ENCODE data around the gene OPTC.
A peak's percentile ranks its signal among the peaks of the same experiment; 100 is the strongest.

The OPTC gene

DNA sequence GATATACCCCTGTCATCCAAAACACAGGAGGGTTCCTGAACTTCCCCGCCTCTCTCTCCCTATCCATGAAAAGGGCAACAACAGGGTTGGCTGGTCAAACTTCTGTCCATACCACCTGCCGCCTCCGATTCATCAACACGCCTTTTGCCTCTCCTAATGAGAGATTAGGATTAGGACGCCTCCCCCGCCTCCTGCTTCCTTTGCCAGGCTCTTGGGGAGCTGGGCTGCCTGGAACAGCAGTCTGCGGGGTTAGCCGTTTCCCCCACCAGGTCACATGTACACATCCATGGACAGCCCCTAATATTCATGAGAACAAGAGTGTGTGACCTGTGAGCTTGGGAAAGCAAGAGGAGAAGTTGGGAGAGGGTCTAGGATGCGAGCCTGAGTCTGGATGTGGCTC is 2.3 kb upstream of the OPTC start:
- no peak for DNase-seq (ENCODE audit: low spot score)

DNA sequence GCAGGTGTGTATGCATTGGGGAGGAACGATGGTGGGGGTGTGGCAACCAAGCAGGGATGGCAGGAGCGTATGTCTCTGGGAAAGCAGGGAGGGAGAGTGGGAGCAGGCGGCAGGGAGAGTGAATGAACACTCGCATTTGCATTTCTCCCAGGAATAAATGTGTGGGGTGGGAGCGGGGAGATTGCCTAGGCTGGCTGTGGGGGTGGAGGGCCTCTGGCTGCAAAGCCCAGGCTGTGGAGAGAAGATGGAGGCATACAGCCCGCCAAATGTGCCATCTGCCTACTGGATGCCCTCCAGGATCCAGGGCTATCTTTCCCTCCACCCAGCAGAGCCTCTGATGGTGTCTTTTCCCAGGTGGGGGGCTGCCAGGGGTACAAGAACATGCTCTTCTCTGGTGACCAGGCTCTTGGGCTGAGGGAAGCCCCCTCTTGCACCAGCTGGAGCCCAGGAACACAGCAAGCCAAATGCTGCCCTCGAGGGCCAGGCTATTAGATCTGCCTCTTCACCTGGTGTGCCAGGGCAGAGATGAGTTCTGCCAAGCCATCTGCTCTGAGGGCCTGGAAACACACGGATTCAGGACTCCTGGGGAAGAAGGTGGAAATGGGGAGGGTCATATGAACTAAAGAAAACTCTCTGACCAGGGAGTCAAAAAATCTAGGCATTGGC is 1.7 kb upstream of the OPTC start:
- no peak for DNase-seq (ENCODE audit: low spot score)

DNA sequence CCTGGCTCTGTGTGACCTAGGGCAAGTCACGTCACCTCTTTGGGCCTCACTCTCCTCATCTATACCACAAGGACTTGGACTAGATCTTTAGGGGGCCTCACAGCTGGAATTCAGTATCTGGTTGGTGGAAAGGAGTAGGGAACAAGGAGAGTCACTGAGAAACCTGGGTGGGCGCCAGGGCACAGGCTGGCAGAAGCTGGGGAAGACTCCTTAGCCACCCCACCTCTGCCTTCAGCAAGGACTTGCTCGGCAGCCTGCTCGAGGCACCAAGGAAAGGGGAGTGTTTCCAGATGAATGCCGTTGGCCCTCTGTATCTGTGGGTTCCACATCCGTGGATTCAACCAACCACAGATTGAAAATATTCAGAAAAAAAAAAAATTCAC is 1.2 kb upstream of the OPTC start:
- no peak for DNase-seq (ENCODE audit: low spot score)

DNA sequence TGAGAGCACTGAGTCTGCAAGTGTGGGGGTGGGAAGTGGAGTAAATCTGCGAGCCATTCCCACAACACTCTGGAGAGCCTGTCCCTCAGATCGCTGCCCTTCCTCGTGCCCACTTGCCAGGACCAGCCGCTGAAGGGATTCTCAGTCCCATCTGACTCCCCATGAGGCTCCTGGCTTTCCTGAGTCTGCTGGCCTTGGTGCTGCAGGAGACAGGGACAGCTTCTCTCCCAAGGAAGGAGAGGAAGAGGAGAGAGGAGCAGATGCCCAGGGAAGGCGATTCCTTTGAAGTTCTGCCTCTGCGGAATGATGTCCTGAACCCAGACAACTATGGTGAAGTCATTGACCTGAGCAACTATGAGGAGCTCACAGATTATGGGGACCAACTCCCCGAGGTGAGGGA is 1.9 kb downstream of the OPTC start:
- DNase-seq (ENCODE audit: low spot score), result no peak

DNA sequence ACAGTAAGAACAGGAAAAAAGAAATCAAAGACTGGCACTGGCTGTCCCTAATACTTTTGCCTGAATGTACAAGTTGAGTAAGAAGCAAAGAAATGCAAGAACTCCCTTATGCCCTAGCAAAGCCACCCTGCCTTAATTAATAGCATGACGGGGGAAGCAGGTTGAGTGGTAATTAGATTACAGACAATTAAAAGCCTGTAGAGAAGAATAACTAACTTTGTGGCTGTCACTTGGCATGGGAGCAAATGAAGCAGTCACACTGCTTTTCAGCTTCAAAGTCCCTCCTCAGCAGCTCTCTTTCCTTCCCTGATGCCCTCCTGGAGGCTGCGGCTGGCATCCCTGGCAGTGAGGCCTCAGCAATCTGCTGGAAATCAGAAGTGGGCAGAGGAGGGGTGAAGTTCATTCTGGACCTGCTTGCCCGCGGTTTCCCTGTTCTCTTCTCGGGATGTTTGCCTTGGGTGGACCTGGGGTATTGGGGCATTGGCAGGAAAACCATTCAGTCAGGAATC is 3.4 kb downstream of the OPTC start:
- DNase-seq (ENCODE audit: low spot score), result no peak

DNA sequence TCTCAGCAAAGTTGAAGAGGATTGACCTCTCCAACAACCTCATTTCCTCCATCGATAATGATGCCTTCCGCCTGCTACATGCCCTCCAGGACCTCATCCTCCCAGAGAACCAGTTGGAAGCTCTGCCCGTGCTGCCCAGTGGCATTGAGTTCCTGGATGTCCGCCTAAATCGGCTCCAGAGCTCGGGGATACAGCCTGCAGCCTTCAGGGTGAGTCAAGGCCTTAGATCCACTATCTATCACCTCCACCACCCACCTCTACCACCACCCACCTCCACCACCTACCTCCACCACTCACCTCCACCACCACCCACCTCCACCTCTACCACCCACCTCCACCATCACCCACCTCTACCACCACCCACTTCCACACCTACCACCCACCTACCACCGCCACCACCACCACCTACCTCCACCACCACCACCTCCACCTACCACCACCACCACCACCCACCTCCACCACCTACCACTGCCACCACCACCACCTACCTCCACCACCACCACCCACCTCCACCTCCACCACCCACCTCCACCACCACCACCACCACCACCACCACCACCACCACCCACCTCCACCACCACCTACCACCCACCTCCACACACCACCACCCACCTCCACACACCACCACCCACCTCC is 5.8 kb downstream of the OPTC start:
- DNase-seq (ENCODE audit: low spot score), result no peak

DNA sequence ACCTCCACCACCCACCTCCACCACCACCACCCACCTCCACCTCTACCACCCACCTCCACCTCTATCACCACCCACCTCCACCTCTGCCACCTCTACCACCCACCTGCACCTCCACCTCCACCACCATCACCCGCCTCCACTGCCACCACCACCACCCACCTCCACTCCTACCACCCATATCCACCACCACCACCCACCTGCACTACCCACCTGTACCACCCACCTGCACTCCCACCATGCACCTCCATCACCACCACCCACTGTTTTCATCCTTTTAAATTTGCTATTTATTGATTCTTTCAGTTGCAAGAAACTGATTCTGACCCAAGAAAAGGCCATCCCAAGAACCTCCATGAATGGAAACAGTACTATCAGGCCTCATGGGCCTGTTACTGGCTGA is 6.3 kb downstream of the OPTC start:
- no peak for DNase-seq (ENCODE audit: low spot score)

DNA sequence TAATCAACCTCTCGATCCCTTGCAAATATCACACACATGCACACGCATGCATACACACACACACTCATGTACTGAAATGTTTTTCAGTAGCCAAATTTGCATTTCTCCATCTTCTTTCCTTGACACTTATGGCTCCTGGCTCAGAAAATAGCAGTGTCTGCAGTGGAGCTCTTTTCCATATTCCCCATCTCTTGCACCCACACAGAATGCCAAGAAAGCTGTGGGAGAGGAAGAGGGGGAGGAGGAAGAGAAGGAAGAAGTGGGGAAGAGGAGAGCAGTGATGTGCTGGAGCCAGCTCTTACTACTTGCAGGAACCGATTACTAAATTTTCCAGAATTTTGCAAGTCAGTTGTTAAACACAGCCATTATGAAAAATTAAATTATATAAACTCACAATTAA is 9.9 kb downstream of the OPTC start:
- no peak for DNase-seq (ENCODE audit: low spot score)

DNA sequence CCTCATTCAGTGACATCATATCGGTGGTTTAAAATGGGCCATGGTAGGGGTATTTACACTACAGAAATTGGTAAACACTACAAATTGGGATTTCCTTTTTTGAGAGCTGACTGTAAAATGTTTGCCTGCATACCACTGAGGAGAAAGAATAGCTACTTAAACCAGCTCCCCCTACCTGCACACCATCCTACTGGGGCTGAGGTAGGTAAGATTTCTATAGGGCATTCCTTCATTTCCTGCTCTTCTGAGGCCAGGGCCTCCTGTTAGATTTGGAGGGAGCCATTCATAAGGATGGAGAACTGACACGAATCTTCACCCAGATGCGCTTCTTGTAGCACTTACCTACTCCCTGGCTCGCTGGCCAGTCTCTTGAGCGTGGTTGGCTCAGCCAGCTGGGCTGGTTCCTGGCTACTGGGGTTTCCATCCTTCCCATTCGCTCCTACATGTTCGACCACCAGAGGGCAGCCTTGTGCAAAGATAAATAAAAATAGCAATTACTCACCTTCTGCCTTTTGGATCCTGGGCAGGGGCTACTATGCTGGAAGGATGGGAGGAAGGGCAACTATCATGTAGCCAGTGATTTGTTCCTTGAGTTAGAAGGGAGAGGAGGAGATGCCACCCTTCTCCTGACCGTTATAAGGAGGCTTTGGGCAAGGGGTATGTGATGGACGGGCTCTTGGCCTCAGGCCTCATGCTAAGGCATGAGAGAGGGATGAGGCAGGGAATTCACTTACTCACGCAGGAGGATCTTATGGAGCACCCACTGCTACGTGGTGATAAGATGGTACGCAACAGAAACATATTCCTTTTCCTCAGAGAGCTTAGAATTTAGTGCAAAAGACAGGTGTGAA is 10.7 kb downstream of the OPTC start:
- DNase-seq (ENCODE audit: low spot score), result peak; percentile 89

DNA sequence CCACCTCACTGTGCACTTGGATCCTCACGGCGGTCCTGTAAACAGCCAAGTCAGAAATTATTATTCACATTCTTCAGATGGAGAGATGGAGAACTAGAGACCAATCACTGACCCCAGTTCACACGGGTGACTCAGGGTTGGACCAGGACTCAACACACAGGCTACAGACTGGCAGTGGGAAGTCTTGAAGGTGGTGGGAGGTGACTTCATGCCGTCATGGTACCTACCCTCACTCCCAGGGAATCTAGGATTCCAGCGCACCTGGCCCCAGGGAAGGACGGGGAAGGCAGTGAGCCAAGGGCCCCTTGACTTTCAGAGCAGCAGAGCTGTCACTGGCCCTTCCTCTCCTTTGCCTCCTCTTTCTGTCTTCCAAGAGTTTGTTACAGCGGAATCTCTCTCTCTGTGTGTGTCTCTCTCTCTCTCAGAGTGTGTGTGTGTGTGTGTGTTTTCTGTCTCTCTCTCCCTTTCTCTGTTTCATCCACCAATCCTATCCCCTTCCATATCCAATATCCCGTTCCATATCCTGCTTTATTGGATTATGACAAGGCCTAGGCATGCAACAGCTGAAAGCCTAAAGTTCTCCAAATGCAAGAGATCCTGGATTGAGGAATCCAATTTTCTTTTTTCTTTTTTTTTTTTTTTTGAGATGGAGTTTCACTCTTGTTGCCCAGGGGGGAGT is 11.7 kb downstream of the OPTC start:
- no peak for DNase-seq (ENCODE audit: low spot score)

DNA sequence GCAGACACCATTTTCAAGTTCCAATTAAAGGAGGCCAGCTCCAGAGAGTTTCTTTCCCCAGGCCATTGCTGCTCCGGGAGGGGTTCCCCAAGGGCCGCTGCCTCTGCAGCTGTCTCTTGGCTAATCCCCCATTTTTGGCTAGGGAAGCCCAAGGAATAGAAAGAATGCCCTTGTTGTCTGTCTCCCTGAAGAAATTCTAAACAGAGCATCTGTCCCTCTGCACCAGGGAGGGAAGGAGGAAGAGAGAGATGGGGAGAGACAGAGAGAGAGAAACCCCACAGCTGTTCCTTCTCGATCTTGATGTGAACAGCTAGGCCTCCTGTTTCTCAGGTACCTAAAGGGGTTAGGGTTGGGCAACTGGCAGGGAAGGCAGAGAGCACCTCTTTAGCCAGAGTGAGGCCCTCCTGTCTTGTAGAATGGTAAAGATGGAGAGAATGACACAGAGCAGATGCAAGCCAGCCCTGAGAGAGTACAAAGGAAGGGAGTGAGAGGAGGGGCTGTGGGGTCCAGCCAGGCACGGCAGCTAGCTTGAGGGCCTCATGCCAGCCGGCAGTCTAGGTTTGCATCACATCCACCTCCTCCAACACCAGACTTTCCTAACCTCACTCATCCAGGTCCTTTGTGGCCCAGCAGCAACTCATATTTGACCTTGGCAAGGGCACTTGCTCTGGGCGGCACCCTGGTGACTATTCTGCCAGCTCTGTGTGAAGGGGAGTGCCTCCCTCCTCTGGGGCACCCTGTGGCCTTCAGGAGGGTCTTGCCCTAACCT is 13.1 kb downstream of the OPTC start:
- no peak for DNase-seq (ENCODE audit: low spot score)

DNA sequence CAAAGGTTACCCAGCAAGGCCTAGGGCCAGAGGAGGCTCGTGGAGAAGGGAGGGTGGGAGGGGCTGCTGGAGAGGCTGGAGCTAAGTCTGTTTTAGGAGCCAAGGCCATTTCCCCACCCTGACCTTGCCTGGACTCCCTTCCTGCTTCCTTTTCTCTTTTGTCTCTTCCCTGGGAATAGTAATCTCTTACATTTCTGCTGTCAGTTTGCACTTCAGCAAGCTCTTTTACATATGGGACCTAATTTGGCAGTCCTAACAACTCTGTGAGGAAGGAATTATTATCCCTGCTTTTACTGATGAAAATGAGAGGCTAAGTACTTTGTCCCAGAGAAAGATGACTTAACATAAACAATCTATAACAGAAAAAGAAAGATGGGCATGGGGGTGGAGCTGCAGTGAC is 13.8 kb downstream of the OPTC start:
- DNase-seq (ENCODE audit: low spot score), result no peak

DNA sequence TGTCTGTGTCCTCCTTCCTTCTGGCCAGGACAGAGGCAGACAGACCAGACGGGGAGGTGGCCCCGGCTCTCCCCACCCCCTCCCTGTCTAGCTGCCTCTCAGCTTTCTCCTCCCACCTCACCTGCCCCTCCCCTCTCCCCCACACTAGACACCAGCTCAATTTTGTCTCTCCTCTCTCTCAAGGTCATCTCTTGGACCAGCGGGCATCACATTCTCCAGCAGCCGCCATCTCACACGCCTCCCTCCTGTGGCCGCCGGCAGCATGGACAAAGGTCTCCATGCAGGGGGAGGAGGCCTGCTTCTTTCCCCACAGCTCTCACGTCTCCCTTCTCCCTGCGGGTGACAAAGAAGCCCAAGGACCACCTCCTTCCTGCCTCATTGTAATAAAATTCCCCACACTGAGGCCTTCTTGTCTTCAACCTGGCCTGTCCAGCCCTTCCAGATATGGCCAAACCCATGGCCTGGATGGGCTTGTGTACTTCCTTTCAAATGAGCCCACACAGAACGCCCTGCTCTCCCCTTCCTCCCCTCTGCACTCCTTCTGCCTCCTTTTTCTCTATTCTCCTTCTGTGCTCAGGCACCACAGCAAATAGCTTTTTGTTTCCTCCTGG is 14.6 kb downstream of the OPTC start:
- DNase-seq (ENCODE audit: low spot score), result no peak

DNA sequence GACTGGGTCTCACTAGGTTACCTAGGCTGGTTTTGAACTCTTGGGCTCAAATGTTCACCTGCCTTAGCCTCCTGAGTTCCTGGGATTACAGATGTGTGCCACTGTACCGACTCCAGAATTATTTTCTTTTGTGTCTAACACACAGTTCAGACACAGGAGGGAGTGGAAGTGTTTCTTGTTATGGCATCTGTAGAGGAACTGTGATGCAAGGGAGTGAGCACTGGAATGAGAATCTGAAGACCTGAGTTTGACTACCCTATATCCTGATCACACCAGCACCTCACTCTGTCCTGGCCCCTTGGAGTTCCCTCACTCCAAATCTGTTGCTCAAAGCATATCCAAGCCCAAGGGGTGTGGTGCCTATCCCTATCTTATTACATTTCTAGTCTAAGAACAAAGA is 15.2 kb downstream of the OPTC start:
- DNase-seq (ENCODE audit: low spot score), result no peak

DNA sequence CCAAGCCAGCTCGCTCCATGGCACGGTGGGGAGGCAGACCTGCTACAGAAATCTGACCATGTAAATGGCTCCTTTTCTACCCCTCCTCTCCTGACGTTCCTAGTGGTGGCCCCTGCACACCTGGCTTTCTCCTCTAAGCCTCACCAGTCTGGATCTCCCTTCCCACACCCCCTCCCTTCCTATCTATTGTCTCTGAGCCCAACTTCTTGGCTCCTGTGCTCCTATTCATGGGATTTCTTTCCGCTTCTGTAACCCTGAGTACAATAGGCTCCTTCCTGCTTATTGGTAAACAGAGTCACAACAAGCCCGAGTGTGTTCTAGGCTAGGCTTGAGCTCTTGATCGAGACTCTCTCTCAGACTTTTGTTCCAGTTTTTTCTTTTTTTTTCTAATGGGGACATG is 17.6 kb downstream of the OPTC start:
- DNase-seq (ENCODE audit: low spot score), result no peak

DNA sequence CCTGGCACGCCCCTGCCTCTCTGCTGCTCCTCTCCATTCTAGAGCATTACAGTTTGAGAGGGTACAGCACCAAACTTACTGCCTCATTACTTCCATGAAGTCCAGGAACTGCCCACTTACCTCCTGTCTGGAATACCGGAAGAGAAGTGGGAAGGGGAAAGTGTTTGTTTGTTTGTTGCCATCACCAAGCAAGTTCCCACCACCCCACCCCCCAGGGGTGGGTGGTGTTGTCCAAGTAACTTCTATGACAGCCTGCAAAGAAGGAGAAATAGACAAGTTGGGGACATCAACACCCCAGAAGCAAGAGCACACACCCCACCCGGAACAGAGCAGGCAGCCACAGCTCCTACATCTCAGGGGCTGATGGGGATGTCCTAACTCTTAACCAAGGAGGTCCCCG is 18.0 kb downstream of the OPTC start:
- DNase-seq (ENCODE audit: low spot score), result no peak

DNA sequence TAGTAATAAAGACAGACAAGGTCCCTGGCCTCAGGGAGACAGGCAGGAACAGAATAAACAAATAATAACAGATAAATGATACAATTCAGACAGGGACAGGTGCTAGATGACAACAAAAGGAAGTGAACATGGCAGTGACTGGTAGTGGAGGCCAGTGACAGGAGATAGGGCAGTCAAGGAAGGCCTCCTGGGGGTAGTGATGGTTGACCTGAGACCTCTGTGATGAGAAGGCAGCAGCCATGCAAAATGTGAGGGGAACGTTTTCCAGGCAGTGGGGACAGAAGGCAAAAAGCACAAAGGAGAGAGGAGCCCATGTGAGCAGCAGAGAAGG is 18.5 kb downstream of the OPTC start:
- DNase-seq (ENCODE audit: low spot score), result no peak

DNA sequence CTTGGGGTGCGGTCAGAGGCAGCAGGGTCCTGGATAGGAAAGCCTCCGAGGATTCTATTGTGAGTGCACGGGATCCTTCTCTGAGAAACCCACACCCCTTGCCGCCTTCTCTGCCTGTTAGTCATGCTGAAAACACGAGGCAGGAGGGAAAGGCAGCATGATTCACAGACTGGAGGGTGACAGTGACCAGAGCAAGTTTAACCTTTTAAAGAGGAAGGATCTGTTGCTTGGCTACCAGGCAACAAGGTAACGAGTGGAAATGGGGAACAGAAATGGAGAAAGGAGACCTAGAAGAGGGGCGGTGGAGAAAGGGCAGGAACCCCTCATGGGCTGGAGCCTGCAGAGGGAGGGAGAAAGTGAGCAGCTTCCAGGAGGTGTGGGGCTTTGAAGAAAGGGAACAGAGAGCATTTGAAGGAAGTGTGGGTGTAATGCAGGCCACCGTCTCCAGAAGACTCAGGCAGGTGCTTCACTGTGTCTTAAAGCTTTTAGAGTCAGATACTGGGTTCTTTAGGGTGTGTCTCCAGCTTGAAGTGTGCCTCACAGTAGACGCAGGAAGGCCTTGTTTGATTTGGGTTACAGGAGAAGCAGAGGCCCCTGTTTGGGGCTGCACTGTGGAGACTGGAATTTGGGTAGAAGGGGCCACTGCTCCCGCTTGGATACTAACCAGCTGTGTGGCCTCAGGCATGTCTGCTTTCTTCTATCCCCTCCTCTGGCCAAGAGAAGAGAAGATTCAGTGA is 19.1 kb downstream of the OPTC start:
- peak; percentile 42 for DNase-seq (ENCODE audit: low spot score)

DNA sequence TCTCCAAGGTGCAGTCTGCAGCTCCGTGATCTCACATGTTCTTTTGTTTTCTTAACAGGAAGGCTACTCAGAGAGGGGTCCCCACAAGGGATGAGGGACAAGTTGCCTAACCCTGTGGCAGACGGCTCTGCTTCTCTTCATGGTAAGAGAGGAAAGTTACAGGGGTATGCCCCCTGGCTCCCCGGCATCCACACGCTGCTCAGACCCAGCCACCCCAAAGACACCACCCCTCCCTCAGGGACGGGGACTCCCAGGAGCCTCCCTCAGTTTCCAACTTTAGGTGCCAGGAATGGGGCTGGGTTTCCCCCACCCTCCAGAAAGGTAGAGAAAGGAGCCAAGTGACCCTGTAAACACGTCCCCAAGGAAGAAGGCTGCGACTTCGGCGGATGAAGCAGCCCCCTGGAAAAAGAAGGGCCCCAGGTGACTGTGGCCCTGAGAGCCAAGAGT is 19.7 kb downstream of the OPTC start:
- DNase-seq (ENCODE audit: low spot score), result no peak

DNA sequence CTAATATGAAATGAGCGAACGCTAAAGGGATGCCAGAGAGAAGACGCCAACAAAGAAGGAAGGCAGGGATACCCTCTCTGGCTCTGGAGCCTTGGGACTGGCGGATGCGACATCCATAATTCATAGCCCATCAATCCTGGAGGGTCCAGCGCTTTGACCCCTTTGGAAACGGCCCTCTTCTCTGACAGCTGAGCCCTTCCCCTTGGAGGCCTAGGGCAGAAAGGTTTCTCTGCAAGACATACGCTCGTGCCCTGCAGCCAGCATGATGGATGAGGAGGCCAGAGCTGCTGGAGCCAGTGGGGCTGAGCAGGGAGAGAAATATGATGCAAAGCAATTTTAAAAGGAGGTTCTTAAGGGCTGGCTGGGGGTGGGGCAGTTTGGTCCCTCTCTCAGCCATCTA is 22.2 kb downstream of the OPTC start:
- no peak for DNase-seq (ENCODE audit: low spot score)

DNA sequence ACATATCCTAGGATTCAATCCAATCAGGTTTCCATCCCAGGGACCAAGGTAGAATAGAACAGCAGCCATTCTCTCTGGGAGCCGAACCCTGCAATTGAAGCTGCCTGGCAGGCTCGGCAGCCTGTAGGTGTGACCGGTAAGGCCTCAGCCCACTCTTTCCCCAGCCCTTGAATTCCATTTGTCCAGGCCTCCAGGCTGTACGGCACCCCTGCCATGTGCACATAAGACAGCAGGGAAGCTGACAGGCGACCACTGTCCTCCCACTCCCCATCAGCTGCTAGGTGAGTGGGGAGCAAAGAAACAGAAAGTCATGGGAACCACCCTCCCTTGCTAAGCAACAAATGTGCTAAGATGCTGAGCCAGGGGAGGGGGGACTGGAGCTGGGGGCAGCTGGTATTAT is 23.0 kb downstream of the OPTC start:
- no peak for DNase-seq (ENCODE audit: low spot score)

All from iPS-NIHi11 (cell line).